ENCODE data around the gene CENPM.
A peak's percentile ranks its signal among the peaks of the same experiment; 100 is the strongest.

The CENPM gene

DNA sequence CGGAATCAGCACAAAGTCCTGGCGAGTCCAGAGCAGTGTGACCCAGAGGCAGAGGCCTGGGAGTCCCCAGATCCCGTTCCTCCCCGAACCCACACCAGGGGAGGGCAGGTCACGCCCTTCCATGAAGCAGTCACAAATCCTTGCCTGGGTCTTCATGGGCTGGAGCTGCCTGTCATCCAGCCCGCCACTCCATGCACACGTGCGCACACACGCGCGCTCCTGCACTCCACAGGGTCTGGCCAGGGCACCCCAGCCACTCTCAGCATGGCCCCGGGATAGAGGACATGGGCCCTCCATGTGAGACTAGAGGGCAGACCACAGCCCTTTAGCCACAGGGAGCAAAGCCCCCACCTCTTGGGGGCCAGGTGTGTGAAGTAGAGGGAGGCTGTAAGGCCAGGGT lies 14.6 kb downstream of the CENPM start:
- DNase-seq (ENCODE audit: low read depth in 2 of 2) = no peak

- DNase-seq (ENCODE audit: low read depth in 2 of 2) = no peak
Observed at GRCh38 chr22:41931701-41932269, 15.2 kb downstream of the CENPM start.

DNA sequence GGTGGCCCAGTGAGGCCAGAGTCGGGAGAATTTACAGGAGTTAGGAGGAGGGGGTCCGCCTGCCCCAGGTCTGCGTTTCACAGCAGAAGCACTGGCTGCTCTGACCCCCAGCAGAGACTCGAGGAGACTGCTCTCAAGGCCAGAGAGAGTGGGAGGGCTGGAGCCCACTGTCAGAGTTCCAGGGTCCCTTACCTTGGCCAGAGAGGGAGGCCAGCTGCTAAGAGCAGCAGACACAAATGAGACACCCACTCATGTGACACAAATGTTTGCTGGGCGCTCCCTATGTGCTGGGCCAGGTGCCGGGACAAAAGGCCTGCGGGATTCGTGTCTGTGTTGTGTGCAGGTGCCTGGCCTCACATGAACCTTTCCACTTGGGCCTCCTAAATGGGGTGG lies 17.5 kb downstream of the CENPM start:
- no peak for DNase-seq (ENCODE audit: low read depth in 2 of 2)

DNA sequence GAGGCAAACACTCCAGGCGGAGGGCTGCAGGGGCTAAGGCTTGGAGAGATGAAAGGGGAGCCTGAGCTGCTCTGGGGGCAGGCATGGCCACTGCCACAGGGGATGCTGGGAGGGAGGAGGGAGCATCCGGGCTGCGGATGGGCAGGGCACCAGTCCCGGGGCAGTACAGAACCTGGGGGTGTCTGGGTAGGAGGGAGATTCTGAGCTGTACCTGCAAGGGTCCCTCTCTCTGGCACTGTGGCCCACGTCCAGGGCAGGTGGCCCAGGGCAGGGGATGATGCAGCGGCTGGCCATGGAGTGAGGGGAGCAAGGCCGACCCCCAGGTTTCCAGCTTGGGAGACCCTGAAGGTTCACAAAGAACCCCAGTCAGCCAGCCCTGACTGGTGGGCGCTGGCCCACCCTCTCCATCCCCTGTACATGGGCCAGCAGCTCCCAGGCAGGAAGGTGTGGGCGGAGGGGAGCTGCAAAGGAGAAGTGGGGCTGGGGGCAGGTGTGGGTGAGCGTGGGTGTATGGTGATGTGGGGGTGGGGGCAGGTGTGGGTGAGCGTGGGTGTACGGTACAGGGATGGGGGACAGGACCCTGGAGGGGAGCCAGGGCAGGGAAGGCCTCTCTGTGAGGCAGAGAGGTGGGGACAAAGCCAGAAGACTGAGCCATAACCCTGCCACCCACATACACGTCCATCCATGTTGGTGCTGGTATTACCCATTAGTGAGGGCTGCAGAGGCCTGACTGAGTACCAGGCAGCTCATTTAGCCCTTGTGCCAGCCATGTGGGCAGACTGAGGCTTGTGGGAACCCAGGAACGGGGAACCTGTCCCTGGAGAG lies 18.1 kb downstream of the CENPM start:
- no peak for DNase-seq (ENCODE audit: low read depth in 2 of 2)

GRCh38 chr22:41927813-41928212 lies 19.1 kb downstream of the CENPM start:
- DNase-seq (ENCODE audit: low read depth in 2 of 2) = no peak

DNA sequence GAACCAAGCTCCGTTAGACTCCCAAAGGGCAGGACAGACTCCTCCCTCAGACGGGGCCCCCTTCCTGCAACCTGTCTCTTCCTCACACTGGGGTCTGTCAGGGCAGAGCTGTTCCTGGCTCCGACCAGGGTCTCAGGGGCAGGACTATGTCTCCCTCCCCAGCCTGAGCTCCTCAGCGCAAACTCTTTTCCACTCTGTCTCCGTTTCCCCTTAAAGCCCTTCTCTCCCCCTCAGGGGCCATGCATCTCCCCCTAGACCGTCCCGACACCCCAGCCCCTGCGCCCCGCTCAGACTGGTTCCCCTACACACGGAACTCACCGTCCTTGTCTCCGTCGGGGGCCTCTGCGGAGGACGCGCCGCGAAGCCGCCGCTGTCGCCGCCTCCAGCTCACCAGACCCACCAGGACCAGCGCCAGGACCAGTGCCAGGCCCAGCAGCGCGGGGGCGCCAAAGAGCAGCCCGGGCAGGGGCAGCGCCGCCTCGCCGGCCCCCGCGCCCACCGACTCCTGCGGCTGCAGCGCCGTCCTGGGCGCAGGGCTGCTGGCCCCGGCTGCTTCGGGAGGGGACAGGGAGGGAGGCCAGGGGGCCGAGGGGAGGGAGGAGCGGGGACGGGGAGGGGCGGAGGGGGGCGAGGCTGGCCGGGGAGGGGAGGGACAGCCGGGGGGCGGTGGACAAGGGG lies 21.0 kb downstream of the CENPM start:
- DNase-seq (ENCODE audit: low read depth in 2 of 2) = peak; percentile 56 to 60

DNA sequence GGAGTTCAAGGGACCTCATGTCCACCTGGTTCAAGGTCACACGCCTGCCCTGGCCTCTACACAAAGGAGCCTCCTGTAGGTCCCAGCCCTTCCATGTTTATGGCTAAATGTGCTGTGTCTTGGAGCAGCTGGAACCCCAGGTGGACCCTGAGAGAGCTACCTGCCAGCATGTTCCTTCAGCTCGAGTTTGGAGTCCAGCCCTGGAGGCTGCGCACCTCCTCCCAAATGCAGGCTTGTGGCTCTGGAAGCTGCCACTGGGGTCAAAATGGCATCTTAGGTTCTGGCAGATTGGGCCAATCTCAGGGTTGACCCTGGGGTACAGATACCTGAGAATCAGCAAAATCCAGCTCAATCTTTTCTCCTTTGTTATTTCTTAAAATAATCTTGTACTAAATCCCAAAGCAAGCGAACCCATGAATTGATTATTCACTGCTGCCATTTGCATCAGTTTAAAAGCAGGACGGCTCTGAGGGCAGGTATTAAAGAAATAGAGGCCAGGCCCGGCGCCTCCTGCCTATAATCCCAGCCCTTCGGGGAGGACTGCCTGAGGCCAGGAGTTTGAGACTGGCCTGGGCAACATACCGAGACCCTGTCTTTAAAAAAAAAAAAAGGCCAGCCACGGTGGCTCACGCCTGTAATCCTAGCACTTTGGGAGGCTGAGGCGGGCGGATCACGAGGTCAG lies 23.2 kb downstream of the CENPM start:
- DNase-seq (ENCODE audit: low read depth in 2 of 2) = no peak

DNA sequence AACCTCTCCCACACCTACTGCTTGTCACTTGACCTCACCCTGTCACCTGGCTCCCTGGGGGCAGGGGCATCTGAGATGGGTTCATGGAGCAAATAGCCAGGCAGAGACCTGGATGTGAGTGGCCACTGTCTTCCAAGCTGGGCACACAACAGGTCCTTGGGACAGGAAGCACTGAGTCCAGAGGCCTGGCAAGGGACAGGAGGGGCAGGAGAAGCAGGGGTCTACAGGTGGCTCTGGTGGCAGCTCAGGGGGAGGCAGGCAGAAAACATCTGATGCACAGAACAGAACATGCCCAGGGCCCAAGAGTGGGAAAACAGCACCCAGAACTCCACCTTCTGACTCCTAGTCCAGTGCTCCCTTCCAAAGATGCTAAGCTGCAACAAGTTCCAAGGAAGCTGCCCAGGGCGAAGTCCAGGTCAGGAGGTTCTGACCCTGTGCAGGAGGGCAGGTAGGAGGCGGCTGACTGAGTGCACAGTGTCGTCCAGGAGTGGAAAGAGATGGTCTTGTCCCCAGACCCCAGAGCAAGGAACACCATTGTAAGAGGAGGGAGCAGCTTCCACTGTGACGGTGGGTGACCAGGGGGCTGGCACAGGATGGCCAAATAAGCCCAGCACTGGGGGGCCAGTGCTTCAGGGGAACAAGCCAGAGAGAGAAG lies 23.9 kb downstream of the CENPM start:
- DNase-seq (ENCODE audit: low read depth in 2 of 2) = no peak

DNA sequence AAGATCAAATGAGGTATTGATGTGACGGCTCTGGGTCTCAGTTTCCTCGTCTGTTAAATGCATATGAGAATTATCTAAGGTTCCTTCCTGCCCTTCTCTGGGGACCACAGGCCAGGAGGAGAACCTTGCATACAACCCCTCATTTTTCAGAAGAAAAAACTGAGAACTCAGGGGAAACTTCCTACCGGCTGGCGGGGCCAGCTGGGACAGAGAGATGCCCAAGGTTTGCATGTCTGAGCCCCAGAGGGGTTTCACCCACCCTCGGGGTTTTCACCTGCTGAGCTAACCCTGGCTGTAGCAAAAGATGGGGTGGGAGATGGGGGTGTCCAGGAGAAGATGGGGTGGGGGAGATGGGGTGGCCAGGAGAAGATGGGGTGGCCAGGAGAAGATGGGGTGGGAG lies 24.6 kb downstream of the CENPM start:
- no peak for DNase-seq (ENCODE audit: low read depth in 2 of 2)

DNA sequence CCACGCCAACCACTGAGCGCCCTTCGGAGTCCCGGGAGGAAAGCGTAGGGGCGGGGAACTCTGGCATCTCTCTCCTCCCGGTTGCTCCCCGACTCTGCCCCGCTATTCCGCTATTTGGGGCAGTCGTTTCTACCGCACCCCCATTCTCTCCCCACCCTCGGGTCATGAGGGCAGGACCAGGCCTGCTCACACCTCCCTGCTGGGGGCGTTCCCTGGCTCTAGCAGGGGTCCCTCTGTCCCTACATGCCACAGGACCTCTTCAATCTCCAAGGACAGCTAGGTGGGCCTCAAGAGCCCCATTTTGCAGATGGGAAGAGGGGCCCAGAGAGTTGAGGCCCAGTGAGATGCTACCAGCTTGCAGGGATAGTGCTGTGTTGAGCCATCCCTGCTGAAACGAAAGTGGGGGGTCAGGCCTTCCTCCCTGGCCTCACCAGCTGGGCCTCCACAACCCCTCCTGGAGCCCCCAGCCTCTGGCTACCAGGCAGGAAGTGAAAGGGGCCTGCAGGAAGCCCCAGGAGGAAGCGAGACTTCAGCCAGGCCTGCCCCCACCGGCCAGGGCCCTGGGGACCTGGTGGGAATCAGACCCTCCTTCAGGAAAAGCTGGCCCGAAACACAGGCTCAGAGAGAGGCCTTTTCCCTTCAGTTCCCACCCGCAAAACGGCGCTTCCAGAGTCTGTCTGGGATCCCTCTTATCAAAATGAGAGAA lies 26.5 kb downstream of the CENPM start:
- DNase-seq (ENCODE audit: low read depth in 2 of 2) = no peak

DNA sequence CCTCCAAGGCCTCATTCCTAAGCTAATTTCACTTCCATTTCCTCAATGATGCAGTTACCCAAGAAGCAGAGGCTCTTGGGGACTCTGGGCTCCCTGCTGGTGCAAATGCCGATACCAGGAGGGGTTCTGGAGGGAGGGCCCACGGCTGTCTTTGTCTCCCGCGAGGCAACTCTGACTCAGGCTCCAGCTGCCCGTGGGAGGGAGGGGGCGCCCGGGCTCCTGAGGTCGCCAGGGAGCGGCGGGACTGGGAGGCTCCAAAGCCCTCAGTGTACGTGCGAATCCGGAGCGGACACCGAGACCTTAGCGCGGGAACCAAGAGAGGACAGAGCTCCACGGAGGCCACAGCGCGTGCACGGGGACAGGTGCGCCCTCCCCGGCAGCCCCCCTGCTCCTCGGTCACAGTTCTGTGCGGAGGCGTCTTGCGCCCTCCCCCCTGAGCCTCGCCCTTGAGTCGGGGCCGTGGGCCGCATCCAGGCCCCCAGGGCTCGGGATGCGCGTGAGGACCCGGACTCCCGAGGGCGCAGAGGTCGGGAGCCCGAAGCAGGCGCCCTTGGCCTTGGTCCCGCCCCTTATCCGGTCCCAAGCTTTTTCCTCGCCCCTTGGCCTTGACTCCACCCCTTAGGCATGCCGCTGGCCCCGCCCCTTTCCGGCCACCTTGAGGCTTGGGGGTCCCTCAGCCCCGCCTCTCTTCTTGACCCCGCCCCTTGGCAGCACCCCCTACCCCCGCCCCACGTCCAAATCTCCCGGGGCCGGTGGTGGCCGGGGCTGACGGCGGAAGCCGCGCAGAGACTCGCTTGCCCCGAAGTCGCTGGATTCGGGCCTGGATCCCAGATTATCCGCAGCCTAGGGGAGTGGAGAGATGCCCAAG lies 27.4 kb downstream of the CENPM start:
- peak in 1 of 2 donors; percentile 29 for DNase-seq (ENCODE audit: low read depth in 2 of 2)

GRCh38 chr22:41917903-41918791 lies 28.8 kb downstream of the CENPM start:
- no peak for DNase-seq (ENCODE audit: low read depth in 2 of 2)

- DNase-seq (ENCODE audit: low read depth in 2 of 2) = no peak
Observed at GRCh38 chr22:41917375-41917902, 29.5 kb downstream of the CENPM start.

GRCh38 chr22:41916745-41917358 lies 30.1 kb downstream of the CENPM start:
- no peak for DNase-seq (ENCODE audit: low read depth in 2 of 2)

- DNase-seq (ENCODE audit: low read depth in 2 of 2) = no peak
Observed at GRCh38 chr22:41915786-41916493, 31.0 kb downstream of the CENPM start.

GRCh38 chr22:41915035-41915785 lies 31.7 kb downstream of the CENPM start, which contains the start of gene SHISA8:
Gene SHISA8, minus strand, starts transcription at chr22:41915074. Its CDS starts 407 bp downstream, at chr22:41914667.
- peak in 1 of 2 donors; percentile 30 for DNase-seq (ENCODE audit: low read depth in 2 of 2)

DNA sequence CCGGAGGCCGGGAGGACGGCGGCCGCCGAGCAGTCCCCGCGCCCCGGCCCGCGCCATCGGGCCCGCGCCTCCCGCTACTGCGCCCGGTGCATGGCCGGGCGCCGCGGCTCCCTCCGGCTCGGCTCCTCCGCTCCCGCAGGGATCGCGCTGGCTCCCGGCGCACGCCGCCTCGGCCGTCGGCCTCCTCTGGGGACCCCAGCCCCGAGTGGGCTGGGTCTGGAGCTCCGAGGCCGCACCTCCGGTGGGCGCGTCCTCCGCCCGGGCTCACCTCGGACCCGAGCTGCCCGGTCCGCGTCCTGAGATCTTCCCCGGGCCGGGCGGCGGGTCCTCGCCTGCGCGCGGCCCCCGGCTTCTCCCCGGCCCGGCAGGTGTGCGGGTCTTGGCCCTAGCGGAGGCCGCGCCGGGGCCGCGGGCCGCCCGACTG lies 32.3 kb downstream of the CENPM start:
- DNase-seq (ENCODE audit: low read depth in 2 of 2) = no peak
